HCT116 (cell line): ENCODE data around the gene ADAMTS9. TPM values are rescaled to one million over a fixed set of nuclear protein-coding genes. Genes with fewer than 3 reads are reported as not detected.

Experiments used
- ATAC-seq: fragments of 200-7000 bp; cut with Tn5 transposase; 2 replicates; pipeline ENCODE4 v1.9.1; 2020; ENCODE audit warnings: mild to moderate bottlenecking, moderate library complexity
- BruUV-seq: library from RNA; stranded (reverse); fragments of 400-500 nt; replicated peaks from 2 replicates; lab custom pipeline; 2021; lab: Mats Ljungman, UMichigan
- CTCF ChIA-PET: fragments of 300-600 bp; sonication (Branson Sonifier 250); formaldehyde crosslinking; loops from one replicate; lab custom pipeline; 2021; ENCODE audit warnings: antibody characterized with exemption; lab: Charles Lee
- POLR2A ChIA-PET: fragments of 300-600, 350-600 bp; sonication (Branson Sonifier 250); formaldehyde crosslinking; loops from one replicate; lab custom pipeline; 2021; ENCODE audit warnings: antibody characterized with exemption; lab: Charles Lee
- RAD21 ChIA-PET, 2 experiments: fragments of 300-600 bp; sonication (Branson Sonifier 250); formaldehyde crosslinking; loops; one replicate each; lab custom pipeline; 2023; ENCODE audit warnings: low total read pairs in 2 of 2; ENCODE audit not compliant: uncharacterized antibody in 2 of 2, unreplicated experiment in 2 of 2, low non-redundant PET in 1 of 2; lab: Charles Lee
- DNase-seq: peaks from one replicate; pipeline ENCODE4 v3.0.0-alpha.2; 2010; ENCODE audit warnings: low read depth, low spot score
- H2AFZ ChIP-seq: fragments of 200-600 bp; shearing (Covaris generic), sonication (generic); 2 replicates; pipeline ENCODE4 v1.6.1; 2017; ENCODE audit warnings: low read depth, mixed run types, mixed read lengths, antibody characterized with exemption, low read length; ENCODE audit not compliant: poor library complexity, severe bottlenecking
- H3K27ac ChIP-seq: 2 replicates; pipeline ENCODE4 v1.5.1; 2012; ENCODE audit warnings: low read depth, low read length
- H3K27me3 ChIP-seq: fragments of 200-600 bp; sonication (generic); 2 replicates; pipeline ENCODE4 v1.6.1; 2016; ENCODE audit warnings: mixed run types, low read length, mixed read lengths; ENCODE audit not compliant: insufficient read depth
- H3K36me3 ChIP-seq, 2 experiments: fragments of 200-500 bp in 1 of 2; fragments of 200-600 bp in 1 of 2; sonication (Bioruptor generic) in 1 of 2; sonication (generic) in 1 of 2; 2 replicates each; pipeline versions ENCODE4 v1.5.1 to v1.6.1; 2014 to 2016; ENCODE audit warnings: low read length in 2 of 2, inconsistent platforms in 1 of 2, mixed read lengths in 1 of 2, mixed run types in 1 of 2; ENCODE audit not compliant: insufficient read depth in 2 of 2, control insufficient read depth in 1 of 2
- H3K4me1 ChIP-seq, 2 experiments: fragments of 200-600 bp in 1 of 2; sonication (generic) in 1 of 2; 2 replicates each; pipeline versions ENCODE4 v1.5.1 to v1.6.1; 2012 to 2017; ENCODE audit warnings: low read length in 2 of 2, inconsistent platforms in 1 of 2, mild to moderate bottlenecking in 1 of 2, mixed read lengths in 1 of 2, mixed run types in 1 of 2, moderate library complexity in 1 of 2; ENCODE audit not compliant: insufficient read depth in 2 of 2, control insufficient read depth in 1 of 2
- H3K4me2 ChIP-seq: fragments of 200-600 bp; sonication (generic); 2 replicates; pipeline ENCODE4 v1.6.1; 2017; ENCODE audit warnings: mixed run types, low read length, mixed read lengths
- H3K4me3 ChIP-seq, 2 experiments: fragments of 200-600 bp in 1 of 2; sonication (generic) in 1 of 2; replicated peaks in 1 of 2; 2 replicates each; pipeline ENCODE4 v1.5.1; 2011 to 2016; ENCODE audit warnings: low read length in 2 of 2, control low read depth in 1 of 2, low read depth in 1 of 2, mild to moderate bottlenecking in 1 of 2, mixed read lengths in 1 of 2, mixed run types in 1 of 2
- H3K79me2 ChIP-seq: fragments of 200-600 bp; sonication (generic); 2 replicates; pipeline ENCODE4 v1.6.1; 2017; ENCODE audit warnings: mild to moderate bottlenecking, mixed run types, low read length, moderate library complexity, mixed read lengths; ENCODE audit not compliant: insufficient read depth
- H3K9ac ChIP-seq: fragments of 200-600 bp; sonication (generic); 2 replicates; pipeline ENCODE4 v1.6.1; 2016; ENCODE audit warnings: low read length, mixed read lengths
- H3K9me2 ChIP-seq: fragments of 200-600 bp; sonication (generic), shearing (Covaris generic); 2 replicates; pipeline ENCODE4 v1.6.1; 2017; ENCODE audit warnings: mixed run types, mild to moderate bottlenecking, moderate library complexity; ENCODE audit not compliant: insufficient read depth
- H3K9me3 ChIP-seq, 2 experiments: fragments of 200-500 bp in 1 of 2; fragments of 200-600 bp in 1 of 2; sonication (Bioruptor generic) in 1 of 2; sonication (generic) in 1 of 2; 2 replicates each; pipeline ENCODE4 v1.6.1; 2014 to 2017; ENCODE audit warnings: low read length in 2 of 2, mixed read lengths in 2 of 2, inconsistent platforms in 1 of 2, low read depth in 1 of 2, mild to moderate bottlenecking in 1 of 2, mixed run types in 1 of 2, moderate library complexity in 1 of 2; ENCODE audit not compliant: control insufficient read depth in 1 of 2, insufficient read depth in 1 of 2
- H4K20me1 ChIP-seq: fragments of 200-600 bp; sonication (generic), shearing (Covaris generic); 2 replicates; pipeline ENCODE4 v1.6.1; 2017; ENCODE audit warnings: mixed run types, mild to moderate bottlenecking, moderate library complexity; ENCODE audit not compliant: insufficient read depth
- CEBPB ChIP-seq: IDR thresholded peaks from 2 replicates; pipeline ENCODE4 v1.6.1; 2012; ENCODE audit warnings: low read depth
- FOSL1 ChIP-seq: IDR thresholded peaks from 2 replicates; pipeline ENCODE4 v1.6.1; 2012; ENCODE audit warnings: low read depth
- POLR2AphosphoS5 ChIP-seq: IDR thresholded peaks from 2 replicates; pipeline ENCODE4 v1.6.1; 2011; ENCODE audit warnings: mild to moderate bottlenecking, low read depth, low read length, moderate library complexity
- intact Hi-C: fragments of 100-400 bp; cut with micrococcal nuclease; formaldehyde crosslinking; loops from 2 replicates; pipeline ENCODE4 v1.10.0; 2022
- total RNA-seq: library from RNA; stranded (reverse); gene quantifications from one replicate; pipeline ENCODE4 v1.2.1, GENCODE V29; 2021; ENCODE audit not compliant: unreplicated experiment
- TF ChIP-seq, protein P1 (sequence below): IDR thresholded peaks from 2 replicates; pipeline ENCODE4 v1.6.1; 2012; ENCODE audit warnings: low read depth
- TF ChIP-seq, protein P2 (sequence below): IDR thresholded peaks from 2 replicates; pipeline ENCODE4 v1.6.1; 2012

ADAMTS9 gene
- total RNA-seq, 1 experiment from 2014 or later, result 0.05 TPM

DNA sequence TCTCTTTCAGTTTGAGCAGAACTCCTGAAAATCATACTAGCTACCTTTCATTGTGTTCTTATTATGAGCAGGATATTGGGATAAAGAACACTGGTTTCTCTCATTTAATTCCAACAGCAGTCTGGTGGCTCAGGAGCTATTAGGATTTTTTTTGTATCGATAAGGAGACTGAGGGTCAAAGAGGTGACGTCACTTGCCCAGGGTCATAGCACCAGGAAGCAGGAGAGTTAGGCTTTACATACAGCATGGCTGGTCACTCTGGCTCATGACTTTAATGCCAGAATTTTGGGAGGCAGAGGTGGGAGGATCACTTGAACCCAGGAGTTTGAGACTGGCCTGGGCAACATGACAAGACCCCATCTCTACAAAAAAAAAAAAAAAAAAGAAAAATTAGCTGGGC lies 113.6 kb downstream of the ADAMTS9 start (continued):
- TF ChIP-seq, protein P1, sequence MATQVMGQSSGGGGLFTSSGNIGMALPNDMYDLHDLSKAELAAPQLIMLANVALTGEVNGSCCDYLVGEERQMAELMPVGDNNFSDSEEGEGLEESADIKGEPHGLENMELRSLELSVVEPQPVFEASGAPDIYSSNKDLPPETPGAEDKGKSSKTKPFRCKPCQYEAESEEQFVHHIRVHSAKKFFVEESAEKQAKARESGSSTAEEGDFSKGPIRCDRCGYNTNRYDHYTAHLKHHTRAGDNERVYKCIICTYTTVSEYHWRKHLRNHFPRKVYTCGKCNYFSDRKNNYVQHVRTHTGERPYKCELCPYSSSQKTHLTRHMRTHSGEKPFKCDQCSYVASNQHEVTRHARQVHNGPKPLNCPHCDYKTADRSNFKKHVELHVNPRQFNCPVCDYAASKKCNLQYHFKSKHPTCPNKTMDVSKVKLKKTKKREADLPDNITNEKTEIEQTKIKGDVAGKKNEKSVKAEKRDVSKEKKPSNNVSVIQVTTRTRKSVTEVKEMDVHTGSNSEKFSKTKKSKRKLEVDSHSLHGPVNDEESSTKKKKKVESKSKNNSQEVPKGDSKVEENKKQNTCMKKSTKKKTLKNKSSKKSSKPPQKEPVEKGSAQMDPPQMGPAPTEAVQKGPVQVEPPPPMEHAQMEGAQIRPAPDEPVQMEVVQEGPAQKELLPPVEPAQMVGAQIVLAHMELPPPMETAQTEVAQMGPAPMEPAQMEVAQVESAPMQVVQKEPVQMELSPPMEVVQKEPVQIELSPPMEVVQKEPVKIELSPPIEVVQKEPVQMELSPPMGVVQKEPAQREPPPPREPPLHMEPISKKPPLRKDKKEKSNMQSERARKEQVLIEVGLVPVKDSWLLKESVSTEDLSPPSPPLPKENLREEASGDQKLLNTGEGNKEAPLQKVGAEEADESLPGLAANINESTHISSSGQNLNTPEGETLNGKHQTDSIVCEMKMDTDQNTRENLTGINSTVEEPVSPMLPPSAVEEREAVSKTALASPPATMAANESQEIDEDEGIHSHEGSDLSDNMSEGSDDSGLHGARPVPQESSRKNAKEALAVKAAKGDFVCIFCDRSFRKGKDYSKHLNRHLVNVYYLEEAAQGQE, result no peak
- no peak for TF ChIP-seq POLR2AphosphoS5

DNA sequence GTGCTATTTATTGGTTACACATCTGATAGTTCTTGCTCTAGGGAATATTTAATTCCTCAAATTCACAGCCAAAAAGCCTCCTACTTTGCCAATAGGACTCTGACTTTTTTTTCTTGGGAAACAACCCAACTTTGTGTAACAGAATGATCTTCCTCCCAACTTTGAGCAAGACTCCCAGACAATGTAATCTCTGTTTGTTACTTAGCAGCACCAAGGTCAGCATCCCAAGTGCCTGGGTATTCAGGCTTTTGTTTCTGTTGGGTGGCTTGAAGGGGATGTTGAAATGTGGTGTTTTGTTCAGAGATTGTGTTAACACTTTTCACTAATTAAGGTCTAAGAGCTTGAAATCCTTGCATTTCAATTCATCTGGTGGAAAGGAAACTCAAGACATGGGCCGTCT lies 115.8 kb downstream of the ADAMTS9 start:
- Histone ChIP-seq H3K79me2 (no peaks in the 10 kb centered on the region), H3K9me3 (no peaks in the 10 kb centered on the region), H3K9ac (no peak overlapping the region), H4K20me1 (no peaks in the 10 kb centered on the region), H3K4me1 (no peaks in the 10 kb centered on the region), H3K27ac (no peak overlapping the region), H3K36me3 (no peaks in the 10 kb centered on the region), H3K4me3 (no peak overlapping the region), H3K27me3 (peaks cover 30% of the 10 kb centered on the region), H2AFZ (no peak overlapping the region), H3K4me2 (no peak overlapping the region), H3K9me2 (no peaks in the 10 kb centered on the region)
- BruUV-seq, result no TSS peak
- ChIA-PET CTCF (no interaction called here), POLR2A (no interaction called here), RAD21 (no interaction called here)
- TF ChIP-seq FOSL1, result no peak
- TF ChIP-seq CEBPB, result no peak
- no peak for TF ChIP-seq POLR2AphosphoS5
- TF ChIP-seq, protein P2, sequence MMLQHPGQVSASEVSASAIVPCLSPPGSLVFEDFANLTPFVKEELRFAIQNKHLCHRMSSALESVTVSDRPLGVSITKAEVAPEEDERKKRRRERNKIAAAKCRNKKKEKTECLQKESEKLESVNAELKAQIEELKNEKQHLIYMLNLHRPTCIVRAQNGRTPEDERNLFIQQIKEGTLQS, result no peak
- no peak for ATAC-seq
- intact Hi-C loops, result no loop called here
- no peak for DNase-seq
